GM23338 (cell line): ENCODE results near the gene GNAZ. TPM values are rescaled to one million over a fixed set of nuclear protein-coding genes. Genes with fewer than 3 reads are reported as not detected.
A peak's percentile ranks its signal among the peaks of the same experiment; 100 is the strongest.

ENCODE experiments used
- ATAC-seq: fragments of 200-7000 bp; cut with Tn5 transposase; 3 replicates; pipeline ENCODE4 v1.9.1; 2020
- DNase-seq: peaks from one replicate; pipeline ENCODE4 v3.0.0-alpha.2; 2015; ENCODE audit warnings: low spot score
- H2AFZ ChIP-seq: fragments of 200-600 bp; sonication (generic); 2 replicates; pipeline ENCODE4 v1.8.0; 2016; ENCODE audit warnings: antibody characterized with exemption, mild to moderate bottlenecking, moderate library complexity
- H3F3A ChIP-seq: fragments of 200-600 bp; sonication (generic); replicated peaks from 2 replicates; pipeline ENCODE4 v1.8.0; 2017; ENCODE audit warnings: antibody characterized with exemption, mixed run types, low read depth
- H3K27ac ChIP-seq: fragments of 200-600 bp; sonication (generic); 2 replicates; pipeline ENCODE4 v1.6.1; 2016; ENCODE audit warnings: low read depth
- H3K27me3 ChIP-seq: fragments of 200-600 bp; sonication (generic); 2 replicates; pipeline ENCODE4 v1.8.0; 2016; ENCODE audit warnings: mild to moderate bottlenecking, mixed run types, moderate library complexity; ENCODE audit not compliant: insufficient read depth
- H3K36me3 ChIP-seq: fragments of 200-600 bp; sonication (generic); 2 replicates; pipeline ENCODE4 v1.8.0; 2016; ENCODE audit warnings: mild to moderate bottlenecking; ENCODE audit not compliant: insufficient read depth
- H3K4me1 ChIP-seq: fragments of 200-600 bp; sonication (generic); 2 replicates; pipeline ENCODE4 v1.8.0; 2016; ENCODE audit warnings: mild to moderate bottlenecking, moderate library complexity; ENCODE audit not compliant: insufficient read depth
- H3K4me2 ChIP-seq: fragments of 200-600 bp; sonication (generic); 2 replicates; pipeline ENCODE4 v1.7.1; 2017; ENCODE audit warnings: mixed run types
- H3K4me3 ChIP-seq: fragments of 200-600 bp; sonication (generic); 2 replicates; pipeline ENCODE4 v1.6.1; 2016; ENCODE audit warnings: mixed run types
- H3K79me2 ChIP-seq: fragments of 200-600 bp; sonication (generic); replicated peaks from 2 replicates; pipeline ENCODE4 v1.8.0; 2017; ENCODE audit warnings: mild to moderate bottlenecking; ENCODE audit not compliant: insufficient read depth
- H3K9me2 ChIP-seq: fragments of 200-600 bp; sonication (generic); 2 replicates; pipeline ENCODE4 v1.8.0; 2017; ENCODE audit not compliant: insufficient read depth
- H4K20me1 ChIP-seq: fragments of 200-600 bp; sonication (generic); replicated peaks from 2 replicates; pipeline ENCODE4 v1.8.0; 2017; ENCODE audit warnings: mild to moderate bottlenecking; ENCODE audit not compliant: insufficient read depth
- H3K27ac Mint-ChIP-seq: 2 replicates; pipeline ENCODE4 v1.8.0; 2020; ENCODE audit warnings: inconsistent platforms, mild to moderate bottlenecking, moderate library complexity, mixed read lengths
- H3K27me3 Mint-ChIP-seq: 3 replicates; pipeline ENCODE4 v1.8.0; 2022; ENCODE audit warnings: low read depth, mild to moderate bottlenecking, moderate library complexity, mixed read lengths, inconsistent platforms; ENCODE audit not compliant: insufficient read depth, poor library complexity
- H3K36me3 Mint-ChIP-seq: 3 replicates; pipeline ENCODE4 v1.8.0; 2021; ENCODE audit warnings: low read depth, mild to moderate bottlenecking, inconsistent platforms, moderate library complexity, mixed read lengths
- H3K4me1 Mint-ChIP-seq: 3 replicates; pipeline ENCODE4 v1.8.0; 2020; ENCODE audit warnings: mild to moderate bottlenecking, inconsistent platforms, mixed read lengths
- H3K4me3 Mint-ChIP-seq: 3 replicates; pipeline ENCODE4 v1.8.0; 2021; ENCODE audit warnings: moderate library complexity, mild to moderate bottlenecking, inconsistent platforms, mixed read lengths
- H3K9me3 Mint-ChIP-seq: 3 replicates; pipeline ENCODE4 v1.8.0; 2020; ENCODE audit warnings: moderate library complexity, mild to moderate bottlenecking, inconsistent platforms, mixed read lengths
- CREB1 ChIP-seq: fragments of 250-450 bp; sonication (Bioruptor Pico); IDR thresholded peaks from 2 replicates; pipeline ENCODE4 v1.5.0; 2020; ENCODE audit warnings: low read depth, mild to moderate bottlenecking, moderate library complexity
- CTCF ChIP-seq, 2 experiments: fragments of 200-600 bp in 1 of 2; sonication (generic) in 1 of 2; conservative IDR thresholded peaks; 2 replicates each; pipeline versions ENCODE4 v1.5.1 to v1.6.1; 2016 to 2017; ENCODE audit warnings: antibody characterized with exemption in 2 of 2, low read depth in 2 of 2, mild to moderate bottlenecking in 2 of 2, moderate library complexity in 1 of 2
- ETS1 ChIP-seq: IDR thresholded peaks from 2 replicates; pipeline ENCODE4 v1.6.1; 2016; ENCODE audit warnings: antibody characterized with exemption
- EZH2 ChIP-seq: fragments of 200-600 bp; sonication (generic); IDR thresholded peaks from one replicate; pipeline ENCODE4 v1.8.0; 2017; ENCODE audit warnings: antibody characterized with exemption, mild to moderate bottlenecking, low read depth; ENCODE audit not compliant: unreplicated experiment
- EZH2phosphoT487 ChIP-seq: fragments of 200-600 bp; sonication (generic); IDR thresholded peaks from one replicate; pipeline ENCODE4 v1.8.1; 2018; ENCODE audit warnings: antibody characterized with exemption; ENCODE audit not compliant: unreplicated experiment
- JUNB ChIP-seq: IDR thresholded peaks from one replicate; pipeline ENCODE4 v1.6.1; 2016; ENCODE audit warnings: antibody characterized with exemption; ENCODE audit not compliant: unreplicated experiment
- POLR2AphosphoS5 ChIP-seq: IDR thresholded peaks from 2 replicates; pipeline ENCODE4 v1.6.1; 2016; ENCODE audit warnings: antibody characterized with exemption, low read depth
- REST ChIP-seq: IDR thresholded peaks from one replicate; pipeline ENCODE4 v1.6.1; 2018; ENCODE audit warnings: antibody characterized with exemption; ENCODE audit not compliant: unreplicated experiment
- STAT1 ChIP-seq: IDR thresholded peaks from one replicate; pipeline ENCODE4 v1.6.1; 2016; ENCODE audit warnings: antibody characterized with exemption; ENCODE audit not compliant: unreplicated experiment
- ZNF114 ChIP-seq: fragments of 250-450 bp; sonication (Bioruptor Pico); IDR thresholded peaks from 2 replicates; pipeline ENCODE4 v1.5.0; 2020; ENCODE audit warnings: mild to moderate bottlenecking, moderate library complexity
- ZNF331 ChIP-seq: fragments of 250-450 bp; sonication (Bioruptor Pico); IDR thresholded peaks from 2 replicates; pipeline ENCODE4 v1.5.0; 2020; ENCODE audit warnings: low read depth, mild to moderate bottlenecking, moderate library complexity
- ZNF462 ChIP-seq: fragments of 250-450 bp; sonication (Bioruptor Pico); IDR thresholded peaks from 2 replicates; pipeline ENCODE4 v1.5.0; 2020; ENCODE audit warnings: mild to moderate bottlenecking, moderate library complexity
- polyA plus RNA-seq: library from polyadenylated mRNA; unstranded; fragments of >200 nt; fragmentation: Nextera tagmentation; extraction: Ambion mirVana; gene quantifications from 2 replicates; pipeline ENCODE4 v1.2.1, GENCODE V29; 2016
- total RNA-seq: library from RNA; depleted of rRNA; stranded (reverse); fragments of >200 nt; shearing (Covaris generic); gene quantifications from 2 replicates; pipeline ENCODE4 v1.2.3, GENCODE V29; 2014

The GNAZ gene
- total and polyA plus RNA-seq, 2 experiments from 2014 or later: 2.9 to 11.1 TPM

- ATAC-seq: peak; percentile 16
- no peak overlapping the region for H3K4me3 Mint-ChIP-seq
These were observed 79.5 kb downstream of the GNAZ start for GRCh38 chr22:23149743-23150238.

More at GRCh38 chr22:23149743-23150238, 79.5 kb downstream of the GNAZ start:
- H3K79me2 ChIP-seq: no peaks in the 10 kb centered on the region
- H4K20me1 ChIP-seq: no peaks in the 10 kb centered on the region
- Mint-ChIP-seq H3K27me3 (peaks cover 31% of the 10 kb centered on the region), H3K36me3 (no peaks in the 10 kb centered on the region), H3K27ac (no peak overlapping the region), H3K9me3 (no peaks in the 10 kb centered on the region; the same call in 2 of the 3 replicates), H3K4me1 (peaks cover 33% of the 10 kb centered on the region)
- no peak overlapping the region for H3K27ac ChIP-seq
- no peaks in the 10 kb centered on the region for H3K36me3 ChIP-seq
- peaks cover 10% of the 10 kb centered on the region; the same call in 1 of the 2 replicates for H3K4me1 ChIP-seq
- 0 out of 2 replicates have a peak overlapping the region, but pooled peaks have one; percentile 48 for H3K4me2 ChIP-seq
- no peaks in the 10 kb centered on the region for H3F3A ChIP-seq
- H3K9me2 ChIP-seq: no peaks in the 10 kb centered on the region
- peak; percentile 60 for DNase-seq
- TF ChIP-seq ZNF331 (CRISPR knock-in tag) (no peak), ZNF462 (no peak), ETS1 (no peak), REST (no peak), STAT1 (no peak), EZH2phosphoT487 (no peak), ZNF114 (CRISPR knock-in tag) (no peak), EZH2 (no peak), CREB1 (CRISPR knock-in tag) (no peak), JUNB (no peak), POLR2AphosphoS5 (no peak), CTCF (conservative IDR thresholded peaks at IDR 0.05; ENCODE audit: low read depth in 2 of 2) (no peak)
- peaks cover 16% of the 10 kb centered on the region; the same call in 1 of the 2 replicates for H3K27me3 ChIP-seq
- no peak overlapping the region for H2AFZ ChIP-seq
- no peak overlapping the region for H3K4me3 ChIP-seq
